IMR-90 (cell line): ENCODE data around the gene FAM171A1. TPM values are rescaled to one million over a fixed set of nuclear protein-coding genes. Genes with fewer than 3 reads are reported as not detected.

ENCODE experiments used
- ATAC-seq: fragments of 200-7000 bp; cut with Tn5 transposase; 2 replicates; pipeline ENCODE4 v1.9.1; 2020; ENCODE audit warnings: low read depth, mild to moderate bottlenecking, moderate library complexity
- BruUV-seq: library from RNA; stranded (reverse); fragments of 400-500 nt; replicated peaks from 2 replicates; lab custom pipeline; 2021; lab: Mats Ljungman, UMichigan
- CTCF ChIA-PET: fragments of 300-600 bp; formaldehyde crosslinking; extraction: SDS; loops from one replicate; lab custom pipeline; 2021; ENCODE audit warnings: antibody characterized with exemption; lab: Yijun Ruan, JAX
- POLR2A ChIA-PET: fragments of 300-600 bp; sonication (Branson Sonifier 250); formaldehyde crosslinking; loops from one replicate; lab custom pipeline; 2022; ENCODE audit warnings: antibody characterized with exemption; ENCODE audit not compliant: unreplicated experiment; lab: Charles Lee
- DNase-seq: peaks from one replicate; pipeline ENCODE4 v3.0.0; 2013
- H2AFZ ChIP-seq: replicated peaks from 2 replicates; pipeline ENCODE3; 2013; ENCODE audit warnings: low read length, mild to moderate bottlenecking; ENCODE audit not compliant: poor library complexity
- H2AK5ac ChIP-seq: 2 replicates; pipeline ENCODE4 v1.6.1; 2013; ENCODE audit warnings: low read depth, low read length, inconsistent platforms
- H2AK9ac ChIP-seq: replicated peaks from 2 replicates; pipeline ENCODE3; 2013; ENCODE audit warnings: mild to moderate bottlenecking, low read depth, low read length, moderate library complexity; ENCODE audit not compliant: poor library complexity
- H2BK120ac ChIP-seq: 2 replicates; pipeline ENCODE4 v1.6.1; 2013; ENCODE audit warnings: low read depth, low read length, inconsistent platforms
- H2BK15ac ChIP-seq: 3 replicates; pipeline ENCODE4 v1.6.1; 2013; ENCODE audit warnings: low read depth, low read length, inconsistent platforms
- H2BK20ac ChIP-seq: 2 replicates; pipeline ENCODE4 v1.6.1; 2013; ENCODE audit warnings: low read depth, mild to moderate bottlenecking, inconsistent platforms, low read length, moderate library complexity
- H2BK5ac ChIP-seq: 2 replicates; pipeline ENCODE4 v1.6.1; 2013; ENCODE audit warnings: mild to moderate bottlenecking, low read depth, low read length, inconsistent platforms; ENCODE audit not compliant: poor library complexity, severe bottlenecking
- H3K14ac ChIP-seq: replicated peaks from 2 replicates; pipeline ENCODE4 v1.6.1; 2013; ENCODE audit warnings: low read depth, low read length, inconsistent platforms
- H3K18ac ChIP-seq: 2 replicates; pipeline ENCODE4 v1.6.1; 2013; ENCODE audit warnings: low read depth, low read length, control low read depth
- H3K23ac ChIP-seq: 2 replicates; pipeline ENCODE4 v1.6.1; 2013; ENCODE audit warnings: low read depth, low read length, inconsistent platforms
- H3K27ac ChIP-seq: 2 replicates; pipeline ENCODE4 v1.5.1; 2013; ENCODE audit warnings: mild to moderate bottlenecking, control low read depth, low read length; ENCODE audit not compliant: insufficient read depth
- H3K27me3 ChIP-seq: 2 replicates; pipeline ENCODE4 v1.6.1; 2013; ENCODE audit warnings: low read length; ENCODE audit not compliant: control insufficient read depth, insufficient read depth
- H3K36me3 ChIP-seq: 2 replicates; pipeline ENCODE4 v1.6.1; 2013; ENCODE audit warnings: low read length, mixed read lengths; ENCODE audit not compliant: control insufficient read depth, insufficient read depth
- H3K4ac ChIP-seq: 2 replicates; pipeline ENCODE4 v1.6.1; 2013; ENCODE audit warnings: low read depth, low read length, inconsistent platforms
- H3K4me1 ChIP-seq: 2 replicates; pipeline ENCODE4 v1.6.1; 2013; ENCODE audit warnings: low read length, mixed read lengths; ENCODE audit not compliant: control insufficient read depth, insufficient read depth
- H3K4me2 ChIP-seq: 2 replicates; pipeline ENCODE4 v1.6.1; 2013; ENCODE audit warnings: low read depth, mild to moderate bottlenecking, control low read depth, low read length, moderate library complexity
- H3K4me3 ChIP-seq: 2 replicates; pipeline ENCODE4 v1.5.1; 2013; ENCODE audit warnings: low read depth, mild to moderate bottlenecking, control low read depth, low read length, moderate library complexity; ENCODE audit not compliant: insufficient read depth
- H3K56ac ChIP-seq: 2 replicates; pipeline ENCODE4 v1.6.1; 2013; ENCODE audit warnings: low read length, inconsistent platforms; ENCODE audit not compliant: insufficient read depth; ENCODE audit errors: extremely low read depth
- H3K79me1 ChIP-seq, 2 experiments: 2 replicates each; pipeline ENCODE4 v1.6.1; 2013; ENCODE audit warnings: low read length in 2 of 2, inconsistent platforms in 1 of 2, low read depth in 1 of 2
- H3K9ac ChIP-seq: 2 replicates; pipeline ENCODE4 v1.6.1; 2013; ENCODE audit warnings: low read depth, low read length, control low read depth
- H3K9me1 ChIP-seq: 2 replicates; pipeline ENCODE4 v1.6.1; 2013; ENCODE audit warnings: low read length, inconsistent platforms; ENCODE audit not compliant: insufficient read depth
- H3K9me3 ChIP-seq: 2 replicates; pipeline ENCODE4 v1.6.1; 2013; ENCODE audit warnings: low read length; ENCODE audit not compliant: control insufficient read depth, insufficient read depth
- H4K20me1 ChIP-seq: 2 replicates; pipeline ENCODE4 v1.6.1; 2013; ENCODE audit warnings: low read length, inconsistent platforms; ENCODE audit not compliant: insufficient read depth
- H4K5ac ChIP-seq: 2 replicates; pipeline ENCODE4 v1.6.1; 2013; ENCODE audit warnings: mild to moderate bottlenecking, low read depth, low read length, control low read depth
- H4K8ac ChIP-seq, 2 experiments: 2 replicates each; pipeline ENCODE4 v1.6.1; 2013; ENCODE audit warnings: low read depth in 2 of 2, low read length in 2 of 2, control low read depth in 1 of 2, inconsistent platforms in 1 of 2
- H4K91ac ChIP-seq: 2 replicates; pipeline ENCODE4 v1.6.1; 2013; ENCODE audit warnings: low read depth, low read length, inconsistent platforms; ENCODE audit not compliant: insufficient read depth
- BHLHE40 ChIP-seq: fragments of 150-350 bp; IDR thresholded peaks from 2 replicates; pipeline ENCODE4 v1.6.1; 2016; ENCODE audit warnings: mild to moderate bottlenecking, low read depth, low read length
- CEBPB ChIP-seq: IDR thresholded peaks from 2 replicates; pipeline ENCODE4 v1.6.1; 2012; ENCODE audit warnings: low read depth, low read length, improper control_type of control experiment
- CTCF ChIP-seq: conservative IDR thresholded peaks from 2 replicates; pipeline ENCODE4 v1.5.1; 2012; ENCODE audit warnings: mild to moderate bottlenecking, low read depth, low read length, improper control_type of control experiment
- MAFK ChIP-seq: IDR thresholded peaks from 2 replicates; pipeline ENCODE4 v1.6.1; 2012; ENCODE audit warnings: low read depth, low read length, improper control_type of control experiment
- POLR2A ChIP-seq: IDR thresholded peaks from 2 replicates; pipeline ENCODE4 v1.6.1; 2012; ENCODE audit warnings: mild to moderate bottlenecking, low read depth, low read length
- RCOR1 ChIP-seq: IDR thresholded peaks from 2 replicates; pipeline ENCODE4 v1.6.1; 2012; ENCODE audit warnings: mild to moderate bottlenecking, low read length, improper control_type of control experiment; ENCODE audit not compliant: insufficient replicate concordance
- RFX5 ChIP-seq: IDR thresholded peaks from 2 replicates; pipeline ENCODE4 v1.8.0; 2012; ENCODE audit warnings: low read depth, mild to moderate bottlenecking, low read length, moderate library complexity
- SMC3 ChIP-seq: fragments of 150-350 bp; IDR thresholded peaks from 2 replicates; pipeline ENCODE4 v1.6.1; 2016; ENCODE audit warnings: low read depth, mild to moderate bottlenecking, antibody characterized with exemption, low read length, moderate library complexity
- WGBS, 2 experiments: methylation state at CpG; one replicate each; pipeline versions ENCODE4 v1.1.5 to v1.1.7; 2013; ENCODE audit warnings: missing lambda C conversion rate in 2 of 2; ENCODE audit not compliant: insufficient read length in 1 of 2; ENCODE audit errors: extremely low coverage in 2 of 2; 5-methylcytosine and 5-hydroxymethylcytosine counted together
- dilution Hi-C: fragments of 300-500 bp; cut with HindIII; formaldehyde crosslinking; loops from one replicate; pipeline ENCODE4 v1.14.3; 2018; ENCODE audit warnings: low sequenced_read_pairs; ENCODE audit not compliant: unreplicated experiment
- in situ Hi-C: fragments of 300-500 bp; cut with MboI; formaldehyde crosslinking; loops from 3 replicates; pipeline ENCODE4 v1.14.3; 2019; ENCODE audit warnings: low sequenced_read_pairs, inconsistent platforms, mixed read lengths
- intact Hi-C: fragments of 100-400 bp; cut with micrococcal nuclease; formaldehyde crosslinking; loops from 2 replicates; pipeline ENCODE4 v1.10.0; 2022
- polyA plus RNA-seq, 3 experiments: library from polyadenylated mRNA; depleted of rRNA; stranded (reverse); fragments of >200 nt; gene quantifications; 2 replicates each; pipeline ENCODE4 v1.2.3, GENCODE V29; 2012; ENCODE audit warnings: low replicate concordance in 1 of 3
- total RNA-seq: library from RNA; depleted of rRNA; stranded (reverse); fragments of >200 nt; gene quantifications from 2 replicates; pipeline ENCODE4 v1.2.3, GENCODE V29; 2012
- TF ChIP-seq, protein P1 (sequence below): fragments of 150-350 bp; IDR thresholded peaks from 2 replicates; pipeline ENCODE4 v1.6.1; 2017; ENCODE audit warnings: mild to moderate bottlenecking, antibody characterized with exemption, low read length, low read depth

Gene FAM171A1
- total and polyA plus RNA-seq, 2 of the 4 experiments (the other 2 are of a cell fraction) = 20.3 to 30.6 TPM

DNA sequence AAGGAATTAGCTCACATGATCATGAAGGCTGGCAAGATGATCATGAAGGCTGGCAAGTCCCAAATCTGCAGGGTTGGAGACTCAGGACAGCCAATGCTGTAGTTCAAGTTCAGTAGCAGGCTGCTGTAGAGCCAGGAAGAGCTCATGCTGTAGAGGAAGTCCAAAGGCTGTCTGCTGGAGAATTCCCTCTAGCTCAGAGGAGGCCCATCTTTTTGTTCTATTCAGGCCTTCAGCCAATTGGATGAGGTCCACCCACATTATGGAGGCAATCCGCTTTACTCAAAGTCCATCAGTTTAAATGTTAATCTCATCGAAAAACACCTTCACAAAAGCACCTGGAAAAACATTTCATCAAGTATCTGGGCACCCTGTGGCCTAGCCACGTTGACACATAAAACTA is 24.8 kb upstream of the FAM171A1 start:
- no peak for DNase-seq
- Histone ChIP-seq H2BK5ac (no peak overlapping the region), H3K18ac (no peak overlapping the region), H3K23ac (no peak overlapping the region), H3K56ac (no peak overlapping the region), H4K5ac (no peak overlapping the region), H3K9me3 (no peaks in the 10 kb centered on the region), H3K27ac (no peak overlapping the region), H3K4me2 (no peak overlapping the region), H3K9me1 (no peaks in the 10 kb centered on the region), H3K4me3 (no peak overlapping the region), H3K79me1 (no peaks in the 10 kb centered on the region), H2BK20ac (no peak overlapping the region), H3K14ac (no peak overlapping the region), H4K20me1 (no peaks in the 10 kb centered on the region), H4K8ac (no peak overlapping the region), H3K9ac (no peak overlapping the region), H3K4me1 (no peaks in the 10 kb centered on the region), H3K4ac (no peak overlapping the region), H3K27me3 (peaks cover 14% of the 10 kb centered on the region), H2AK5ac (no peak overlapping the region), H4K91ac (no peak overlapping the region), H2AFZ (no peak overlapping the region), H2BK120ac (no peak overlapping the region), H2AK9ac (peak overlapping the region; percentile 50), H2BK15ac (no peak overlapping the region), H3K36me3 (no peaks in the 10 kb centered on the region)
- no CpG with 5 or more reads among the region's 3 CpGs for WGBS, 2 experiments
- dilution Hi-C loops (no loop called here), intact Hi-C loops (no loop called here), in situ Hi-C loops (no loop called here)
- no peak for TF ChIP-seq MAFK
- TF ChIP-seq SMC3 = no peak
- no peak for TF ChIP-seq RCOR1
- TF ChIP-seq BHLHE40 = no peak
- TF ChIP-seq RFX5 = no peak
- TF ChIP-seq CEBPB = no peak
- TF ChIP-seq POLR2A = no peak
- TF ChIP-seq, protein P1, sequence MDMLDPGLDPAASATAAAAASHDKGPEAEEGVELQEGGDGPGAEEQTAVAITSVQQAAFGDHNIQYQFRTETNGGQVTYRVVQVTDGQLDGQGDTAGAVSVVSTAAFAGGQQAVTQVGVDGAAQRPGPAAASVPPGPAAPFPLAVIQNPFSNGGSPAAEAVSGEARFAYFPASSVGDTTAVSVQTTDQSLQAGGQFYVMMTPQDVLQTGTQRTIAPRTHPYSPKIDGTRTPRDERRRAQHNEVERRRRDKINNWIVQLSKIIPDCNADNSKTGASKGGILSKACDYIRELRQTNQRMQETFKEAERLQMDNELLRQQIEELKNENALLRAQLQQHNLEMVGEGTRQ = no peak
- no peak for TF ChIP-seq CTCF
- BruUV-seq = no TSS peak
- ChIA-PET CTCF (interaction anchor here (0.7 kb wide), 1 partner anchor 24 kb away, joined by 3 read pairs; no protein-coding TSS in a partner anchor), POLR2A (no interaction called here)
- ATAC-seq = no peak
